K562 (cell line): Measurements from ENCODE around the gene DYSF. TPM values are rescaled to one million over a fixed set of nuclear protein-coding genes. Genes with fewer than 3 reads are reported as not detected.

Experiments
- ATAC-seq: fragments of 200-7000 bp; cut with Tn5 transposase; 3 replicates; pipeline ENCODE4 v1.9.1; 2020; ENCODE audit warnings: moderate library complexity
- BruUV-seq: library from RNA; stranded (reverse); fragments of 400-500 nt; replicated peaks from 2 replicates; lab custom pipeline; 2021; lab: Mats Ljungman, UMichigan
- CTCF ChIA-PET: fragments of 300-600 bp; formaldehyde crosslinking; extraction: SDS; loops from one replicate; lab custom pipeline; 2021; ENCODE audit warnings: low intra/inter-chr PET ratio; lab: Yijun Ruan, JAX
- POLR2A ChIA-PET: fragments of 300-600, 350-650 bp; sonication (Branson Sonifier 250); formaldehyde crosslinking; extraction: SDS; loops from one replicate; lab custom pipeline; 2021; ENCODE audit warnings: antibody characterized with exemption, inconsistent platforms; lab: Yijun Ruan, JAX
- DNase-seq, 4 experiments: peaks; one replicate each; pipeline versions ENCODE4 v3.0.0 to v3.0.0-alpha.2; 2011 to 2018; ENCODE audit warnings: low spot score in 3 of 4, mixed read lengths in 3 of 4; ENCODE audit errors: extremely low read depth in 1 of 4
- FAIRE-seq: peaks from 2 replicates; lab custom pipeline; 2011; peaks lifted over from hg19 to GRCh38; lab: Jason Lieb, UNC
- H2AFZ ChIP-seq: 2 replicates; pipeline ENCODE4 v1.6.0; 2011; ENCODE audit warnings: low read depth, low read length, control low read depth, inconsistent platforms
- H3K27ac ChIP-seq: fragments of 200-600 bp; 3 replicates; pipeline ENCODE4 v1.8.0; 2011; ENCODE audit warnings: low read depth, mild to moderate bottlenecking, control low read depth, inconsistent platforms, low read length, moderate library complexity, mixed read lengths; ENCODE audit errors: extremely low read depth
- H3K27me3 ChIP-seq, 2 experiments: fragments of 300-600 bp in 1 of 2; 2 replicates in 1 of 2; 3 replicates in 1 of 2; pipeline versions ENCODE4 v1.6.0 to v1.8.0; 2011; ENCODE audit warnings: inconsistent platforms in 2 of 2, low read length in 2 of 2, mild to moderate bottlenecking in 1 of 2, mixed read lengths in 1 of 2, moderate library complexity in 1 of 2; ENCODE audit not compliant: control insufficient read depth in 2 of 2, insufficient read depth in 2 of 2
- H3K36me3 ChIP-seq: fragments of 300-600 bp; 3 replicates; pipeline ENCODE4 v1.8.0; 2011; ENCODE audit warnings: mild to moderate bottlenecking, low read length, inconsistent platforms; ENCODE audit not compliant: control insufficient read depth, insufficient read depth
- H3K4me1 ChIP-seq, 2 experiments: fragments of 200-600 bp in 1 of 2; replicated peaks in 1 of 2; 2 replicates in 1 of 2; 3 replicates in 1 of 2; pipeline versions ENCODE4 v1.5.1 to v1.8.0; 2011; ENCODE audit warnings: inconsistent platforms in 2 of 2, low read length in 2 of 2, mild to moderate bottlenecking in 1 of 2, mixed read lengths in 1 of 2, moderate library complexity in 1 of 2; ENCODE audit not compliant: control insufficient read depth in 2 of 2, insufficient read depth in 2 of 2
- H3K4me2 ChIP-seq: 2 replicates; pipeline ENCODE4 v1.6.1; 2011; ENCODE audit warnings: low read length, control low read depth, inconsistent platforms, mixed read lengths; ENCODE audit not compliant: insufficient read depth
- H3K4me3 ChIP-seq: fragments of 200-600 bp; sonication (generic), shearing (Covaris generic); 2 replicates; pipeline ENCODE4 v1.5.1; 2016; ENCODE audit warnings: control low read depth, inconsistent platforms
- H3K79me2 ChIP-seq: fragments of 200-600 bp; 3 replicates; pipeline ENCODE4 v1.8.0; 2011; ENCODE audit warnings: low read length, inconsistent platforms; ENCODE audit not compliant: control insufficient read depth, insufficient read depth
- H3K9ac ChIP-seq, 2 experiments: 2 replicates each; pipeline versions ENCODE4 v1.6.0 to v1.6.1; 2011; ENCODE audit warnings: low read depth in 2 of 2, low read length in 2 of 2, control low read depth in 1 of 2, inconsistent platforms in 1 of 2, mild to moderate bottlenecking in 1 of 2, mixed read lengths in 1 of 2; ENCODE audit not compliant: insufficient read depth in 1 of 2
- H3K9me1 ChIP-seq: one replicate; pipeline ENCODE4 v1.6.0; 2011; ENCODE audit warnings: inconsistent platforms, mild to moderate bottlenecking, low read length, moderate library complexity; ENCODE audit not compliant: control insufficient read depth, insufficient read depth
- H3K9me3 ChIP-seq: replicated peaks from 2 replicates; pipeline ENCODE4 v1.5.1; 2011; ENCODE audit warnings: low read depth, low read length, inconsistent platforms; ENCODE audit not compliant: control insufficient read depth, insufficient read depth
- H4K20me1 ChIP-seq: replicated peaks from 2 replicates; pipeline ENCODE4 v1.6.1; 2011; ENCODE audit warnings: low read length, inconsistent platforms, mixed read lengths; ENCODE audit not compliant: control insufficient read depth, insufficient read depth
- ARHGAP35 ChIP-seq: fragments of 450-650 bp; IDR thresholded peaks from 2 replicates; pipeline ENCODE4 v1.6.1; 2018; ENCODE audit not compliant: partially characterized antibody
- BCL6 ChIP-seq: fragments of 250-450 bp; sonication (Bioruptor Pico); IDR thresholded peaks from 2 replicates; pipeline ENCODE4 v1.4.0; 2020
- ERF ChIP-seq: fragments of 450-650 bp; formaldehyde crosslinking; IDR thresholded peaks from 2 replicates; pipeline ENCODE4 v1.4.0; 2020; ENCODE audit warnings: mild to moderate bottlenecking, mixed read lengths
- ID3 ChIP-seq, 2 experiments: fragments of 250-450 bp in 1 of 2; fragments of 450-650 bp in 1 of 2; sonication (Bioruptor Pico) in 1 of 2; IDR thresholded peaks; 2 replicates each; pipeline versions ENCODE4 v1.6.1 to v1.8.0; 2016 to 2021; ENCODE audit warnings: mild to moderate bottlenecking in 2 of 2, moderate library complexity in 2 of 2, missing compliant biosample characterization in 1 of 2, missing genetic modification characterization in 1 of 2
- ILK ChIP-seq: fragments of 450-650 bp; IDR thresholded peaks from 2 replicates; pipeline ENCODE4 v1.6.1; 2016; ENCODE audit warnings: missing genetic modification characterization, low read depth, mild to moderate bottlenecking, missing compliant biosample characterization, moderate library complexity, borderline replicate concordance
- NCOA6 ChIP-seq: fragments of 450-650 bp; IDR thresholded peaks from 2 replicates; pipeline ENCODE4 v1.6.1; 2017; ENCODE audit warnings: mild to moderate bottlenecking
- NFE2 ChIP-seq: IDR thresholded peaks from 2 replicates; pipeline ENCODE4 v1.6.1; 2014; ENCODE audit warnings: antibody characterized with exemption, low read depth
- PHF20 ChIP-seq: fragments of 450-650 bp; IDR thresholded peaks from 2 replicates; pipeline ENCODE4 v1.6.1; 2018; ENCODE audit not compliant: partially characterized antibody
- ZBTB7A ChIP-seq: IDR thresholded peaks from 2 replicates; pipeline ENCODE4 v1.6.1; 2011; ENCODE audit warnings: low read depth, mild to moderate bottlenecking, low read length, moderate library complexity, borderline replicate concordance; ENCODE audit not compliant: control insufficient read depth
- ZC3H4 ChIP-seq: sonication (generic); formaldehyde crosslinking; IDR thresholded peaks from 2 replicates; pipeline ENCODE4 v1.9.0; 2021; ENCODE audit warnings: missing genetic modification reagents, borderline replicate concordance
- ZNF165 ChIP-seq: fragments of 250-450 bp; sonication (Bioruptor Pico); IDR thresholded peaks from 2 replicates; pipeline ENCODE4 v1.4.0; 2020; ENCODE audit warnings: borderline replicate concordance
- ZNF507 ChIP-seq: conservative IDR thresholded peaks from 2 replicates; pipeline ENCODE4 v1.6.1; 2017; ENCODE audit warnings: missing genetic modification characterization, missing compliant biosample characterization
- WGBS: fragments of 100-300 bp; shearing (Covaris generic); methylation state at CpG from one replicate; pipeline ENCODE4 v1.1.6; 2016; ENCODE audit warnings: low coverage, mixed read lengths; ENCODE audit not compliant: insufficient coverage; ENCODE audit errors: missing lambda C conversion rate; 5-methylcytosine and 5-hydroxymethylcytosine counted together
- in situ Hi-C: fragments of 300-500 bp; cut with MboI; formaldehyde crosslinking; loops from 4 replicates; pipeline ENCODE4 v1.15.0; 2018; ENCODE audit warnings: inconsistent platforms, mixed read lengths
- intact Hi-C: fragments of 100-400 bp; cut with micrococcal nuclease; formaldehyde crosslinking; loops from 2 replicates; pipeline ENCODE4 v1.14.2; 2022
- polyA plus RNA-seq, 8 experiments: library from polyadenylated mRNA; depleted of rRNA in 4 of 8; stranded (reverse) in 5 of 8; unstranded in 3 of 8; fragments of >200 nt; fragmentation: Nextera tagmentation in 2 of 8; fragmentation: Illumina TruSeq in 1 of 8; extraction: Ambion mirVana in 2 of 8; extraction: Trizol in 1 of 8; gene quantifications; 2 replicates each; pipeline versions ENCODE4 v1.2.1 to v1.2.3, GENCODE V29; 2011 to 2014; ENCODE audit warnings: inconsistent platforms in 1 of 8, missing spikeins in 1 of 8
- total RNA-seq, 7 experiments: library from RNA; depleted of rRNA in 6 of 7; stranded (reverse); fragments of >200 nt in 6 of 7; fragmentation: Illumina TruSeq in 2 of 7; extraction: Trizol in 2 of 7; gene quantifications; 2 replicates each; pipeline versions ENCODE4 v1.2.1 to v1.2.3, GENCODE V29; 2011 to 2021; ENCODE audit warnings: low replicate concordance in 1 of 7
- TF ChIP-seq, protein P1 (sequence below): fragments of 450-650 bp; IDR thresholded peaks from 2 replicates; pipeline ENCODE4 v1.7.1; 2018; ENCODE audit warnings: mild to moderate bottlenecking, low read depth; ENCODE audit not compliant: partially characterized antibody

DYSF gene
- total and polyA plus RNA-seq, 9 of the 15 experiments (the other 6 are each of a cell fraction or from before 2014, with no cell fraction given): 0.01 to 0.80 (median 0.29) TPM

GRCh38 chr2:71465961-71466300 is 12.6 kb downstream of the DYSF start:
- Histone ChIP-seq H2AFZ (no peak overlapping the region), H3K4me3 (no peak overlapping the region), H3K4me1 (peaks cover 0 to 9% of the 10 kb centered on the region in 2 experiments; a peak in 1 of 5 replicates), H3K4me2 (no peak overlapping the region), H3K27ac (no peak overlapping the region), H4K20me1 (no peaks in the 10 kb centered on the region), H3K36me3 (no peaks in the 10 kb centered on the region), H3K9me1 (no peaks in the 10 kb centered on the region), H3K79me2 (no peaks in the 10 kb centered on the region), H3K27me3 (peaks cover 10 to 31% of the 10 kb centered on the region in 2 experiments; a peak in 3 of 5 replicates), H3K9ac (no peak overlapping the region), H3K9me3 (peaks cover 4% of the 10 kb centered on the region; the same call in 1 of the 2 replicates)
- ATAC-seq: no peak
- DNase-seq: no peak
- in situ Hi-C loops (no loop called here), intact Hi-C loops (no loop called here)
- WGBS: 58% methylated on average over 13 of the region's 23 CpGs
- ChIA-PET CTCF (no interaction called here), POLR2A (interaction anchor here (0.6 kb wide), 1 partner anchor 167 kb away, joined by 3 read pairs; no protein-coding TSS in a partner anchor)
- FAIRE-seq: no peak
- no TSS peak for BruUV-seq
- TF ChIP-seq ARHGAP35: no peak
- TF ChIP-seq ZNF165 (CRISPR knock-in tag): no peak
- no peak for TF ChIP-seq ZBTB7A
- TF ChIP-seq, protein P1, sequence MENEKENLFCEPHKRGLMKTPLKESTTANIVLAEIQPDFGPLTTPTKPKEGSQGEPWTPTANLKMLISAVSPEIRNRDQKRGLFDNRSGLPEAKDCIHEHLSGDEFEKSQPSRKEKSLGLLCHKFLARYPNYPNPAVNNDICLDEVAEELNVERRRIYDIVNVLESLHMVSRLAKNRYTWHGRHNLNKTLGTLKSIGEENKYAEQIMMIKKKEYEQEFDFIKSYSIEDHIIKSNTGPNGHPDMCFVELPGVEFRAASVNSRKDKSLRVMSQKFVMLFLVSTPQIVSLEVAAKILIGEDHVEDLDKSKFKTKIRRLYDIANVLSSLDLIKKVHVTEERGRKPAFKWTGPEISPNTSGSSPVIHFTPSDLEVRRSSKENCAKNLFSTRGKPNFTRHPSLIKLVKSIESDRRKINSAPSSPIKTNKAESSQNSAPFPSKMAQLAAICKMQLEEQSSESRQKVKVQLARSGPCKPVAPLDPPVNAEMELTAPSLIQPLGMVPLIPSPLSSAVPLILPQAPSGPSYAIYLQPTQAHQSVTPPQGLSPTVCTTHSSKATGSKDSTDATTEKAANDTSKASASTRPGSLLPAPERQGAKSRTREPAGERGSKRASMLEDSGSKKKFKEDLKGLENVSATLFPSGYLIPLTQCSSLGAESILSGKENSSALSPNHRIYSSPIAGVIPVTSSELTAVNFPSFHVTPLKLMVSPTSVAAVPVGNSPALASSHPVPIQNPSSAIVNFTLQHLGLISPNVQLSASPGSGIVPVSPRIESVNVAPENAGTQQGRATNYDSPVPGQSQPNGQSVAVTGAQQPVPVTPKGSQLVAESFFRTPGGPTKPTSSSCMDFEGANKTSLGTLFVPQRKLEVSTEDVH: no peak
- TF ChIP-seq ID3 (CRISPR knock-in tag; IDR thresholded peaks at IDR 0.05): no peak
- no peak for TF ChIP-seq ID3 (tag; IDR thresholded peaks at IDR 0.05)
- TF ChIP-seq ZC3H4 (CRISPR knock-in tag): no peak
- TF ChIP-seq ILK: no peak
- TF ChIP-seq PHF20: no peak
- TF ChIP-seq ZNF507 (tag): no peak
- no peak for TF ChIP-seq NFE2
- TF ChIP-seq BCL6: no peak
- TF ChIP-seq NCOA6: no peak
- no peak for TF ChIP-seq ERF (CRISPR knock-in tag)
